ENCODE data around the gene CA6. TPM values are rescaled to one million over a fixed set of nuclear protein-coding genes. Genes with fewer than 3 reads are reported as not detected.
"Not testable (repeated sequence)": the region's sequence is repeated elsewhere in the genome, so short reads cannot be mapped to it uniquely, and the experiment has no call there.

The CA6 gene
- total RNA-seq: not detected in 2 replicates

- no peaks in the 10 kb centered on the region for H3K36me3 ChIP-seq (ENCODE audit: control insufficient read depth, insufficient read depth, low read length)
- DNase-seq (ENCODE audit: low read depth): no peak
- no peak within 1 kb of the TSS for H3K4me3 ChIP-seq (ENCODE audit: low read depth, low read length)
- no peaks in the 10 kb centered on the region for H3K27me3 ChIP-seq (ENCODE audit: control insufficient read depth, insufficient read depth, low read length)
- TF ChIP-seq, protein P1, sequence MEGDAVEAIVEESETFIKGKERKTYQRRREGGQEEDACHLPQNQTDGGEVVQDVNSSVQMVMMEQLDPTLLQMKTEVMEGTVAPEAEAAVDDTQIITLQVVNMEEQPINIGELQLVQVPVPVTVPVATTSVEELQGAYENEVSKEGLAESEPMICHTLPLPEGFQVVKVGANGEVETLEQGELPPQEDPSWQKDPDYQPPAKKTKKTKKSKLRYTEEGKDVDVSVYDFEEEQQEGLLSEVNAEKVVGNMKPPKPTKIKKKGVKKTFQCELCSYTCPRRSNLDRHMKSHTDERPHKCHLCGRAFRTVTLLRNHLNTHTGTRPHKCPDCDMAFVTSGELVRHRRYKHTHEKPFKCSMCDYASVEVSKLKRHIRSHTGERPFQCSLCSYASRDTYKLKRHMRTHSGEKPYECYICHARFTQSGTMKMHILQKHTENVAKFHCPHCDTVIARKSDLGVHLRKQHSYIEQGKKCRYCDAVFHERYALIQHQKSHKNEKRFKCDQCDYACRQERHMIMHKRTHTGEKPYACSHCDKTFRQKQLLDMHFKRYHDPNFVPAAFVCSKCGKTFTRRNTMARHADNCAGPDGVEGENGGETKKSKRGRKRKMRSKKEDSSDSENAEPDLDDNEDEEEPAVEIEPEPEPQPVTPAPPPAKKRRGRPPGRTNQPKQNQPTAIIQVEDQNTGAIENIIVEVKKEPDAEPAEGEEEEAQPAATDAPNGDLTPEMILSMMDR (IDR thresholded peaks at IDR 0.05; ENCODE audit: insufficient read depth, low read length, poor library complexity, severe bottlenecking): no peak
Measured at GRCh38 chr1:8945568-8945967, at the start of gene CA6. TSS of gene CA6 (plus strand) at chr1:8945868. CDS start at chr1:8945887, 19 bp downstream.

DNA sequence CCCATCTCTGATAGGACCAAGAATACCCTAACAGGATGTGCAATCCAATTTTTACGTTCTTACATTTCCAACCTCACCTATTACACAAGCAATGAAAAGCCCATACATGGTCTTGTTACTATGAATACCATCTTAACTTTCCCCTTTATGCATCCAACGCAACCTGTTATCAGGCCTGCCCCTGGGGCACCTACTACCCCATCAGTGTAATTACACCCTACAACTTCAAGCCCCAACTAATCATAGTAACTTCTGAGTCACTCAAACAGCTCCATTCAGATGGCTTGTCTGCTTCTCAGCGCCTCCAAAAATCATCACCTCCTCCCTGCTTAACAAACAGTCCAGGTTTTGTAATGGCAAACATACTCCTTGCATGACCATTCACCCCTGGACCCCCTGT is 48.9 kb upstream of the CA6 start:
- not testable (repeated sequence) for H3K36me3 ChIP-seq (ENCODE audit: control insufficient read depth, insufficient read depth, low read length); H3K27me3 ChIP-seq (ENCODE audit: control insufficient read depth, insufficient read depth, low read length); DNase-seq (ENCODE audit: low read depth); H3K4me3 ChIP-seq (ENCODE audit: low read depth, low read length)

- H3K36me3 ChIP-seq (ENCODE audit: control insufficient read depth, insufficient read depth, low read length); DNase-seq (ENCODE audit: low read depth); H3K27me3 ChIP-seq (ENCODE audit: control insufficient read depth, insufficient read depth, low read length); H3K4me3 ChIP-seq (ENCODE audit: low read depth, low read length): not testable (repeated sequence)
Measured at GRCh38 chr1:8897505-8897904, 48.2 kb upstream of the CA6 start.

GRCh38 chr1:8898418-8898817 is 47.2 kb upstream of the CA6 start:
- not testable (repeated sequence) for H3K27me3 ChIP-seq (ENCODE audit: control insufficient read depth, insufficient read depth, low read length); H3K4me3 ChIP-seq (ENCODE audit: low read depth, low read length); H3K36me3 ChIP-seq (ENCODE audit: control insufficient read depth, insufficient read depth, low read length); DNase-seq (ENCODE audit: low read depth)

GRCh38 chr1:8899046-8899445 is 46.6 kb upstream of the CA6 start:
- Histone ChIP-seq H3K4me3 (ENCODE audit: low read depth, low read length) (no peak overlapping the region), H3K36me3 (ENCODE audit: control insufficient read depth, insufficient read depth, low read length) (no peaks in the 10 kb centered on the region), H3K27me3 (ENCODE audit: control insufficient read depth, insufficient read depth, low read length) (no peaks in the 10 kb centered on the region)
- DNase-seq (ENCODE audit: low read depth): no peak
- TF ChIP-seq, protein P1 (IDR thresholded peaks at IDR 0.05; ENCODE audit: insufficient read depth, low read length, poor library complexity, severe bottlenecking): no peak

- H3K36me3 ChIP-seq (ENCODE audit: control insufficient read depth, insufficient read depth, low read length); H3K4me3 ChIP-seq (ENCODE audit: low read depth, low read length); H3K27me3 ChIP-seq (ENCODE audit: control insufficient read depth, insufficient read depth, low read length); DNase-seq (ENCODE audit: low read depth): not testable (repeated sequence)
Measured at GRCh38 chr1:8900684-8901083, 45.0 kb upstream of the CA6 start.

DNA sequence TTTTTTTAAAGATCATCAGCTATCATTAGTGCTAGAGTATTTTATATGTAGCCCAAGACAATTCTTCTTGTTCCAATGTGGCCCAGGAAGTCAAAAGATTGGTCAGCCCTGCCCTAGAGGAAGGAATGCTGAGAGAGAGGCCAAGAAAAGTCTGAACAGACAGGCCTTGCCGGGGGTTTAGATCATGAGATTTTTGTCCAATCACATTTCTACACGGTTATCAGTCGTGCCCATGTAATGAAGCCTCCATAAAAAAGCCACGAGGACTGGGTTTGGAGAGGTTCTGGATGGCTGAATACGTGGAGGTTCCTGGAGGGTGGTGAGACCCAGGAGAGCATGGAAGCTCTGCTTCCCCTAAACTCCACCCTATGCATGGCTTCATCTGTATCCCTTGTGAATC is 42.9 kb upstream of the CA6 start:
- TF ChIP-seq, protein P1 (IDR thresholded peaks at IDR 0.05; ENCODE audit: insufficient read depth, low read length, poor library complexity, severe bottlenecking): peak; percentile 4
- no peak for DNase-seq (ENCODE audit: low read depth)
- no peak overlapping the region for H3K4me3 ChIP-seq (ENCODE audit: low read depth, low read length)
- no peaks in the 10 kb centered on the region for H3K27me3 ChIP-seq (ENCODE audit: control insufficient read depth, insufficient read depth, low read length)
- no peaks in the 10 kb centered on the region for H3K36me3 ChIP-seq (ENCODE audit: control insufficient read depth, insufficient read depth, low read length)

- no peak for DNase-seq (ENCODE audit: low read depth)
Measured at GRCh38 chr1:8903410-8903809, 42.3 kb upstream of the CA6 start.

More at GRCh38 chr1:8903410-8903809, 42.3 kb upstream of the CA6 start:
- H3K36me3 ChIP-seq (ENCODE audit: control insufficient read depth, insufficient read depth, low read length): no peaks in the 10 kb centered on the region
- TF ChIP-seq, protein P1 (IDR thresholded peaks at IDR 0.05; ENCODE audit: insufficient read depth, low read length, poor library complexity, severe bottlenecking): no peak
- H3K27me3 ChIP-seq (ENCODE audit: control insufficient read depth, insufficient read depth, low read length): no peaks in the 10 kb centered on the region
- no peak overlapping the region for H3K4me3 ChIP-seq (ENCODE audit: low read depth, low read length)
